NCI-H1694 treated with DMSO at 0.1 percent for 48 hours (cell line): ENCODE data around the gene OR7C1.
"Not testable (repeated sequence)": the region's sequence is repeated elsewhere in the genome, so short reads cannot be mapped to it uniquely, and the experiment has no call there.

Experiments
- DNase-seq: peaks from one replicate; lab custom pipeline; 2025; lab: John Stamatoyannopoulos, UW

OR7C1 gene

DNA sequence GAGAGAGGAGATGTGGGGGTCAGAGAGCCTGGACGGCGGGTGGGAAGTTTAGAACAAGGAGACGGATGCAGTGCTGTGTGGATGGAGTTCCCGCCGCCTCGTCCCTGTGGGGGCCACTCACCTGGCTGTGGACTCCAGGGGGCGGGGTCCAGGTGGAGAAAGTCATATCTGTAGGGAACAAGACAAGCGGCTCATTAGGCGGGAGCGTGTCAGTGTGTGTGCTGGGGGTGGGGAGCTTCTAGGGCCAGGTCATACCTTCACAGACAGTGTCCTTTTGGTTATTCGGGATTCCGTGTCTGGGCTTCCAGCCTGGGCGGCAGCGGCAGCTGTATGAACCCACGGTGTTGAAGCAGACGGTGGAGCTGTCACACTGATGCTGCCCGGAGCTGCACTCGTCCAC, 69.6 kb downstream of the OR7C1 start:
- not testable (repeated sequence) for DNase-seq

DNA sequence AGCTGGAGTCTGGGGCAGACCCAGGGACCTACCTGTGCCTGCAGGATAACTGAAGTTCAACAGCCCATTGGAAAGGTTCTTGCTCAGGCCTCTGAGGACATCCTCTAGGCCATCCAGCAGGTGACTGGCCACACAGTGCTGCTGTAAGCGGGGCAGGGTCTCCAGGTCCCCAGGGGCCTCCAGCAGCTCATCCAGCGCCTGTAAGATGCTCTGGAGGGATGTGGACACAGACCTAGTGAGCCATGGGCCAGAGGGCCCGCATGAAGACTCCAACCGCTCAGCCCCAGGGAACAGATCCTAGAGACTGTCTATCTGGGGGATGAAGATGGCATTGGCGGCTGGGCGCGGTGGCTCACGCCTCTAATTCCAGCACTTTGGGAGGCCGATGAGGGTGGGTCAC, 70.6 kb downstream of the OR7C1 start:
- no peak for DNase-seq

DNA sequence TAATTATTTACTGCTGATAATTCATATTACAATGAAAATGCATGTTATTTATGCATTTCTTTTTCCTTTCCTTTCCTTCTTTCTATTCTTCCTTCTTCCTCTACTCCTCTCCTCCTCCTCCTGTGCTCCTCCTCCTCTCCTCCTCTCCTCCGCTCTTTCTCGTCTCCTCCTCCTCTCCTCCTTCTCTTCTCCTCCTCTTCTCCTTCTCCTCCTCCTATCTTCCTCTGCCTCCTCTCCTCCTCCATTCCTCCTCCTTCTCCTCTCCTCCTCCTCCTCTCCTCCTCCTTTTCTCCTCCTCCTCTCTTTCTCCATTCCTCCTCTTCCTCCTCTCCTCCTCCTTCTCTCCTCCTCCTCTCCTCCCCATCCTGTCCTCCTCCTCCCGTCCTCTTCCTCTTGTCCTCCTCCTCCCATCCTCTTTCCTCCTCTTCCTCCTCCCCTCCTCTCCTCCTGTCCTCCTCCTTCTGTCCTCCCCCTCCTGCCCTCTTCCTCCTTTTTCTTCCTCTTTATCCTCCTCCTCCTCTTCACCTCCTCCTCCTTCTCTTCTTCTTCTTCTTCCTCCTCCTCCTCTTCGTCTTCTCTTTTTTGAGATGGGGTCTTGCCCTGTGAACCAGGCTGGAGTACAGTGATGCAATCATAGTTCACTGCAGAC, 71.4 kb downstream of the OR7C1 start:
- no peak for DNase-seq

DNA sequence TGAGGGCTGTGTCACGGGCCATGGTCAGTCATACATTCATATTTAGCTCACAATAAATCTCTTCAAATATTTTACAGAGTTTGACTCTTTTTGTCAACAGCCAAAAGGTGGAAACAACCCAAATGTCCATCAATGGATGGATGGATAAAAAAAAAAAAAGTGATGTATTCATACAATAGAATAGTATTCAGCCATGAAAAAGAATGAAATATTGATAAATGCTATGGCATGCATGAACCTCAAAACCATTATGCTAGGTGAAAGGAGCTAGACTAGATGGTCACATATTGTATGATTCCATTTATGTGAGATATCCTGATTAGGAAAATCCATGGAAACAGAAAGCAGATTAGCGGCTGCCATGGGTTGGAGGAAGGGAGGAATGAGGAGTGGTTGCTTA, 72.9 kb downstream of the OR7C1 start:
- no peak for DNase-seq

DNA sequence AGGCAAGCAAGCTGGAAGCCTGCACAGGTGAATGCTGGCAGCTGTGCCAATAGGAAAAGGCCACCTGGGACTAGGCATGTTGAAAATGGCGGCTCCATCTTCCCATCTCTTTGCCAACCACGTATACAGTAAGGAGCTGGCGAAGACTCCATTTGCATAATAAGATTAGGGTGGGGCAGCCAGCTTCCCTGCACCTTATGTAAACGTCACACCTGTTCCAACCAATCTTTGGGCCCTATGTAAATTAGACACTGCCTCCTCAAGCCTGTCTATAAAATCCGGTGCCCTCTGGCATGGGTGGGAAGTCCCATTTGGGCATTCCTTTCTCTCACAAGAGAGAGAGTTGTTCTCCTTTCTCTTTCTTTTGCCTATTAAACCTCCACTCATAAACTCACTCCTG, 73.4 kb downstream of the OR7C1 start:
- DNase-seq: no peak

DNA sequence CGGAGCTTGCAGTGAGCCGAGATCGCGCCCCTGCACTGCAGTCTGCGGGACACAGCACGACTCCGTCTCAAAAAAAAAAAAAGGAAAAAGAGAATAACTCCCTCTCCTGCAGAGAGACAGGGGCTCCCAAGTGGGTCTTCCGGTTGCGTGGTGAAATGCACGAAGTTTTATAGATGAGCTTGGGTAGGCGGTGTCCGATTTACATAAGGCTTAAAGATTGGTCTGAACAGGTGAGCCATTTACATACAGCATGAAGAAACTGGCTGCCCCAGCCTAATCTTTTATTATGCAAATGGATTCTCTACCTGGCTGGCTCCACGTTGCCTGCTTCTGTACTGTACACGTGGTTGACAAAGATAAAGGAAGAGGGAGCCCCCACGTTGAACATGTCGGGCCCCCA, 76.2 kb downstream of the OR7C1 start:
- no peak for DNase-seq

DNA sequence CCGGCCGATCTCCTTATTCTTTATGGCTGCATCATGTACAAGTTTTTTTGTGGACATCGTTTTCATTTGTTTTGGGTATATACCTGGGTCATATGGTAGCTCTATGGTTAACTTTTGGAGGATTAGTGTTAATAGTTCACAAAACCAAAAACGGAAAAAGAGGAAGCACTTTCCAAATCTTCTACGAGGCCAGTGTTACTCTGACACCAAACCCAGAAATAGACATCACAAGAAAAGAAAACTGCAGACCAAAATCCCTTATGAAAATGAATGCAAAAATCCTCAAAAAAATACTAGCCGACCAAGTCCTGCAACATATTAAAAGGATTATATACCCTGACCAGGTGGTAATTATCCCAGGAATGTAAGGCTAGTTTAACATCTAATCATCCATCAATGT, 86.4 kb downstream of the OR7C1 start:
- DNase-seq: no peak
